GM23338 (cell line): ENCODE measurements around the gene ZNF236. TPM values are rescaled to one million over a fixed set of nuclear protein-coding genes. Genes with fewer than 3 reads are reported as not detected.
A peak's percentile ranks its signal among the peaks of the same experiment; 100 is the strongest.

Experiments used
- ATAC-seq: fragments of 200-7000 bp; cut with Tn5 transposase; 3 replicates; pipeline ENCODE4 v1.9.1; 2020
- DNase-seq: peaks from one replicate; pipeline ENCODE4 v3.0.0-alpha.2; 2015; ENCODE audit warnings: low spot score
- H2AFZ ChIP-seq: fragments of 200-600 bp; sonication (generic); 2 replicates; pipeline ENCODE4 v1.8.0; 2016; ENCODE audit warnings: antibody characterized with exemption, mild to moderate bottlenecking, moderate library complexity
- H3F3A ChIP-seq: fragments of 200-600 bp; sonication (generic); replicated peaks from 2 replicates; pipeline ENCODE4 v1.8.0; 2017; ENCODE audit warnings: antibody characterized with exemption, mixed run types, low read depth
- H3K27ac ChIP-seq: fragments of 200-600 bp; sonication (generic); 2 replicates; pipeline ENCODE4 v1.6.1; 2016; ENCODE audit warnings: low read depth
- H3K27me3 ChIP-seq: fragments of 200-600 bp; sonication (generic); 2 replicates; pipeline ENCODE4 v1.8.0; 2016; ENCODE audit warnings: mild to moderate bottlenecking, mixed run types, moderate library complexity; ENCODE audit not compliant: insufficient read depth
- H3K36me3 ChIP-seq: fragments of 200-600 bp; sonication (generic); 2 replicates; pipeline ENCODE4 v1.8.0; 2016; ENCODE audit warnings: mild to moderate bottlenecking; ENCODE audit not compliant: insufficient read depth
- H3K4me1 ChIP-seq: fragments of 200-600 bp; sonication (generic); 2 replicates; pipeline ENCODE4 v1.8.0; 2016; ENCODE audit warnings: mild to moderate bottlenecking, moderate library complexity; ENCODE audit not compliant: insufficient read depth
- H3K4me2 ChIP-seq: fragments of 200-600 bp; sonication (generic); 2 replicates; pipeline ENCODE4 v1.7.1; 2017; ENCODE audit warnings: mixed run types
- H3K4me3 ChIP-seq: fragments of 200-600 bp; sonication (generic); 2 replicates; pipeline ENCODE4 v1.6.1; 2016; ENCODE audit warnings: mixed run types
- H3K79me2 ChIP-seq: fragments of 200-600 bp; sonication (generic); replicated peaks from 2 replicates; pipeline ENCODE4 v1.8.0; 2017; ENCODE audit warnings: mild to moderate bottlenecking; ENCODE audit not compliant: insufficient read depth
- H3K9me2 ChIP-seq: fragments of 200-600 bp; sonication (generic); 2 replicates; pipeline ENCODE4 v1.8.0; 2017; ENCODE audit not compliant: insufficient read depth
- H4K20me1 ChIP-seq: fragments of 200-600 bp; sonication (generic); replicated peaks from 2 replicates; pipeline ENCODE4 v1.8.0; 2017; ENCODE audit warnings: mild to moderate bottlenecking; ENCODE audit not compliant: insufficient read depth
- H3K27ac Mint-ChIP-seq: 2 replicates; pipeline ENCODE4 v1.8.0; 2020; ENCODE audit warnings: inconsistent platforms, mild to moderate bottlenecking, moderate library complexity, mixed read lengths
- H3K27me3 Mint-ChIP-seq: 3 replicates; pipeline ENCODE4 v1.8.0; 2022; ENCODE audit warnings: low read depth, mild to moderate bottlenecking, moderate library complexity, mixed read lengths, inconsistent platforms; ENCODE audit not compliant: insufficient read depth, poor library complexity
- H3K36me3 Mint-ChIP-seq: 3 replicates; pipeline ENCODE4 v1.8.0; 2021; ENCODE audit warnings: low read depth, mild to moderate bottlenecking, inconsistent platforms, moderate library complexity, mixed read lengths
- H3K4me1 Mint-ChIP-seq: 3 replicates; pipeline ENCODE4 v1.8.0; 2020; ENCODE audit warnings: mild to moderate bottlenecking, inconsistent platforms, mixed read lengths
- H3K4me3 Mint-ChIP-seq: 3 replicates; pipeline ENCODE4 v1.8.0; 2021; ENCODE audit warnings: moderate library complexity, mild to moderate bottlenecking, inconsistent platforms, mixed read lengths
- H3K9me3 Mint-ChIP-seq: 3 replicates; pipeline ENCODE4 v1.8.0; 2020; ENCODE audit warnings: moderate library complexity, mild to moderate bottlenecking, inconsistent platforms, mixed read lengths
- EZH2phosphoT487 ChIP-seq: fragments of 200-600 bp; sonication (generic); IDR thresholded peaks from one replicate; pipeline ENCODE4 v1.8.1; 2018; ENCODE audit warnings: antibody characterized with exemption; ENCODE audit not compliant: unreplicated experiment
- ZNF331 ChIP-seq: fragments of 250-450 bp; sonication (Bioruptor Pico); IDR thresholded peaks from 2 replicates; pipeline ENCODE4 v1.5.0; 2020; ENCODE audit warnings: low read depth, mild to moderate bottlenecking, moderate library complexity
- polyA plus RNA-seq: library from polyadenylated mRNA; unstranded; fragments of >200 nt; fragmentation: Nextera tagmentation; extraction: Ambion mirVana; gene quantifications from 2 replicates; pipeline ENCODE4 v1.2.1, GENCODE V29; 2016
- total RNA-seq: library from RNA; depleted of rRNA; stranded (reverse); fragments of >200 nt; shearing (Covaris generic); gene quantifications from 2 replicates; pipeline ENCODE4 v1.2.3, GENCODE V29; 2014
- TF ChIP-seq, protein P1 (sequence below): IDR thresholded peaks from one replicate; pipeline ENCODE4 v1.6.1; 2018; ENCODE audit warnings: antibody characterized with exemption; ENCODE audit not compliant: unreplicated experiment
- TF ChIP-seq, protein P2 (sequence below), 2 experiments: fragments of 200-600 bp in 1 of 2; sonication (generic) in 1 of 2; conservative IDR thresholded peaks; 2 replicates each; pipeline versions ENCODE4 v1.5.1 to v1.6.1; 2016 to 2017; ENCODE audit warnings: antibody characterized with exemption in 2 of 2, low read depth in 2 of 2, mild to moderate bottlenecking in 2 of 2, moderate library complexity in 1 of 2

Gene ZNF236
- total and polyA plus RNA-seq, 2 experiments from 2014 or later, result 8.9 to 16.3 TPM

DNA sequence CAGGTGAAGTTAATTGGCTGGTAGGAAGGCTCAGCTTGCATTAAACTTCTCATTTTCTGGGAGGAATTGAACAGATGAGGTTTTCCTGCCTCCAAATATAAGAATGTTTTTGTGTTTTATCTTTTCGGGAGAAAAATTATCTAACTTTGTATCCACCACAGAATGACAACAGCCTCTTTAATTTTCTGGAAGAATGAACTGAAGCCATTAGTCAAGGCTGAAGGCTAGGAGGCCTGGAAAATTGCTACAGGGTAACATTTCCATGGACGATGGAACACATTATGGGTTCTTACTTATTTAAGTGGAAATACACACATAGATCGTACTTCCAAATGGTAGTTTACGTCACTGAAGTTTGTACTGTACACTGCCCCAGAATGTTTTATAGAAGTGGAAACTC lies 28.0 kb upstream of the ZNF236 start:
- Histone ChIP-seq H3K27ac (no peak overlapping the region), H3K4me2 (no peak overlapping the region), H3K9me2 (no peaks in the 10 kb centered on the region), H4K20me1 (no peaks in the 10 kb centered on the region), H3K27me3 (no peaks in the 10 kb centered on the region), H3K36me3 (no peaks in the 10 kb centered on the region), H3K4me1 (peaks cover 9% of the 10 kb centered on the region; the same call in 1 of the 2 replicates), H3K79me2 (no peaks in the 10 kb centered on the region), H3F3A (no peaks in the 10 kb centered on the region), H2AFZ (no peak overlapping the region), H3K4me3 (no peak overlapping the region)
- no peak for DNase-seq
- H3K4me3 Mint-ChIP-seq, result no peak overlapping the region
- peaks cover 8% of the 10 kb centered on the region for H3K4me1 Mint-ChIP-seq
- no peak overlapping the region for H3K27ac Mint-ChIP-seq
- TF ChIP-seq, protein P1, sequence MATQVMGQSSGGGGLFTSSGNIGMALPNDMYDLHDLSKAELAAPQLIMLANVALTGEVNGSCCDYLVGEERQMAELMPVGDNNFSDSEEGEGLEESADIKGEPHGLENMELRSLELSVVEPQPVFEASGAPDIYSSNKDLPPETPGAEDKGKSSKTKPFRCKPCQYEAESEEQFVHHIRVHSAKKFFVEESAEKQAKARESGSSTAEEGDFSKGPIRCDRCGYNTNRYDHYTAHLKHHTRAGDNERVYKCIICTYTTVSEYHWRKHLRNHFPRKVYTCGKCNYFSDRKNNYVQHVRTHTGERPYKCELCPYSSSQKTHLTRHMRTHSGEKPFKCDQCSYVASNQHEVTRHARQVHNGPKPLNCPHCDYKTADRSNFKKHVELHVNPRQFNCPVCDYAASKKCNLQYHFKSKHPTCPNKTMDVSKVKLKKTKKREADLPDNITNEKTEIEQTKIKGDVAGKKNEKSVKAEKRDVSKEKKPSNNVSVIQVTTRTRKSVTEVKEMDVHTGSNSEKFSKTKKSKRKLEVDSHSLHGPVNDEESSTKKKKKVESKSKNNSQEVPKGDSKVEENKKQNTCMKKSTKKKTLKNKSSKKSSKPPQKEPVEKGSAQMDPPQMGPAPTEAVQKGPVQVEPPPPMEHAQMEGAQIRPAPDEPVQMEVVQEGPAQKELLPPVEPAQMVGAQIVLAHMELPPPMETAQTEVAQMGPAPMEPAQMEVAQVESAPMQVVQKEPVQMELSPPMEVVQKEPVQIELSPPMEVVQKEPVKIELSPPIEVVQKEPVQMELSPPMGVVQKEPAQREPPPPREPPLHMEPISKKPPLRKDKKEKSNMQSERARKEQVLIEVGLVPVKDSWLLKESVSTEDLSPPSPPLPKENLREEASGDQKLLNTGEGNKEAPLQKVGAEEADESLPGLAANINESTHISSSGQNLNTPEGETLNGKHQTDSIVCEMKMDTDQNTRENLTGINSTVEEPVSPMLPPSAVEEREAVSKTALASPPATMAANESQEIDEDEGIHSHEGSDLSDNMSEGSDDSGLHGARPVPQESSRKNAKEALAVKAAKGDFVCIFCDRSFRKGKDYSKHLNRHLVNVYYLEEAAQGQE, result no peak
- TF ChIP-seq EZH2phosphoT487, result no peak
- peaks cover 66% of the 10 kb centered on the region for H3K9me3 Mint-ChIP-seq
- ATAC-seq, result no peak
- H3K27me3 Mint-ChIP-seq, result peaks cover 10% of the 10 kb centered on the region
- peaks cover 44% of the 10 kb centered on the region for H3K36me3 Mint-ChIP-seq

DNA sequence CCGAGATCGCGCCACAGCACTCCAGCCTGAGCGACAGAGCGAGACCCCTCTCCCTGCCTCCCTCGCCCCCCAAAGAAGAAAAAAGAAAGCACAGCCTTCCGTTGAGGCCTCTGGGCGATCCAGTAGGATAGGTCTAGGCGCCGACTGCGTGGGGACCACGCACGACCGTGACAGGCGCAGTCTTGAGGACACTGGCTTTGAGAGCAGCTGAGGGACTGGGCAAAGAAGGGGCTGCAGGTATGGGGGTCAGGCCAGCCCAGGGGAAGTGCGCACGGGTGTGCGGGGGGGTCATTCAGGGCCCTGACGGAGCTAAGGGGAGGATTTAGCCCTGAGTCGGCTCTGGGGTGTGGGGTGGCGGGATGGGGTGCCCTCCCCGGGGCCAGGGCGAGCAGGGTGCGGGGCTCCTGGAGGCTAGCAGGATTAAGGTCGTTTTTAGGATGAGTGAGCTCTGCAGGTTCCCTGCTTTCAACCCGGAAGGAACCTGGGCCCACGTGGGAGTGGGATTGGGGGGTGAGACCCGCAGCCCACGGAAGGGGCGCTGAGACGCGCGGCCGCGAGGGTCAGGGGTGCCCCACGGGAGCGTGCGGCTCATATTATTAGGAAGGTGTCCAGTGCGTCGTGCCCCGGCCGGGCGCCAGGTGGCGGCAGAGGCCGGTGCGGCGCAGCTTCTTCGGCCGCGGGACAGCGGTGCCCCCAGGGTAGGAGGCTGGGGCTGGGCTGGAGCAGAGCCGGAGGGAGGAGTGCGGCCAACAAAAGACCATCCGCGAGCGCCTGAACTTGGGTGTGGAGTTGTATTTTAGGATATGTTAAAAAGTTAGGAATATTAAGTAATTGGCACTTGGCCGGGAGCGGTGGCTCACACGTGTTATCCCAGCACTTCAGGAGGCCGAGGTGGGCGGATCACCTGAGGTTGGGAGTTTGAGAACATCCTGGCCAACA lies 20.5 kb upstream of the ZNF236 start:
- H3K27me3 ChIP-seq, result no peaks in the 10 kb centered on the region
- H3K27me3 Mint-ChIP-seq, result peaks cover 13% of the 10 kb centered on the region
- H3K36me3 ChIP-seq, result no peaks in the 10 kb centered on the region
- H4K20me1 ChIP-seq, result no peaks in the 10 kb centered on the region
- H3K9me2 ChIP-seq, result no peaks in the 10 kb centered on the region
- no peaks in the 10 kb centered on the region for H3F3A ChIP-seq
- H2AFZ ChIP-seq, result peak overlapping the region; percentile 95
- peak overlapping the region; percentile 56 for H3K4me3 ChIP-seq
- no peaks in the 10 kb centered on the region for H3K79me2 ChIP-seq
- peak; percentile 96 for ATAC-seq
- peaks cover 10% of the 10 kb centered on the region; the same call in 2 of the 3 replicates for H3K36me3 Mint-ChIP-seq
- no peaks in the 10 kb centered on the region for H3K4me1 Mint-ChIP-seq
- H3K27ac ChIP-seq, result no peak overlapping the region
- H3K4me1 ChIP-seq, result no peaks in the 10 kb centered on the region
- H3K4me2 ChIP-seq, result peak overlapping the region; percentile 80
- H3K4me3 Mint-ChIP-seq, result peak overlapping the region; percentile 60; the same call in 2 of the 3 replicates
- no peak for TF ChIP-seq ZNF331 (CRISPR knock-in tag)
- TF ChIP-seq, protein P2, sequence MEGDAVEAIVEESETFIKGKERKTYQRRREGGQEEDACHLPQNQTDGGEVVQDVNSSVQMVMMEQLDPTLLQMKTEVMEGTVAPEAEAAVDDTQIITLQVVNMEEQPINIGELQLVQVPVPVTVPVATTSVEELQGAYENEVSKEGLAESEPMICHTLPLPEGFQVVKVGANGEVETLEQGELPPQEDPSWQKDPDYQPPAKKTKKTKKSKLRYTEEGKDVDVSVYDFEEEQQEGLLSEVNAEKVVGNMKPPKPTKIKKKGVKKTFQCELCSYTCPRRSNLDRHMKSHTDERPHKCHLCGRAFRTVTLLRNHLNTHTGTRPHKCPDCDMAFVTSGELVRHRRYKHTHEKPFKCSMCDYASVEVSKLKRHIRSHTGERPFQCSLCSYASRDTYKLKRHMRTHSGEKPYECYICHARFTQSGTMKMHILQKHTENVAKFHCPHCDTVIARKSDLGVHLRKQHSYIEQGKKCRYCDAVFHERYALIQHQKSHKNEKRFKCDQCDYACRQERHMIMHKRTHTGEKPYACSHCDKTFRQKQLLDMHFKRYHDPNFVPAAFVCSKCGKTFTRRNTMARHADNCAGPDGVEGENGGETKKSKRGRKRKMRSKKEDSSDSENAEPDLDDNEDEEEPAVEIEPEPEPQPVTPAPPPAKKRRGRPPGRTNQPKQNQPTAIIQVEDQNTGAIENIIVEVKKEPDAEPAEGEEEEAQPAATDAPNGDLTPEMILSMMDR (conservative IDR thresholded peaks at IDR 0.05; ENCODE audit: low read depth in 2 of 2), result peak; percentile 75 to 86
- H3K9me3 Mint-ChIP-seq, result peaks cover 19% of the 10 kb centered on the region
- no peak overlapping the region for H3K27ac Mint-ChIP-seq
- peak; percentile 81 for DNase-seq
